Left lung (tissue), 10 donors: ENCODE measurements around the gene IWS1. TPM values are rescaled to one million over a fixed set of nuclear protein-coding genes. Genes with fewer than 3 reads are reported as not detected.

Experiments
- ATAC-seq: fragments of 200-7000 bp; cut with Tn5 transposase; one replicate; pipeline ENCODE4 v1.9.1; 2020; ENCODE audit warnings: moderate library complexity
- DNase-seq, 4 donors: peaks; one replicate each; pipeline ENCODE4 v3.0.0-alpha.2; 2013 to 2020
- H3K27ac ChIP-seq, 2 donors: fragments of 200-600 bp; sonication (generic) in 1 of 2; one replicate each; pipeline versions ENCODE4 v1.5.0 to v1.8.0; 2020 to 2021
- H3K27me3 ChIP-seq, 2 donors: fragments of 200-600 bp; sonication (generic) in 1 of 2; one replicate each; pipeline versions ENCODE4 v1.5.0 to v1.8.0; 2020 to 2021
- H3K36me3 ChIP-seq, 2 donors: fragments of 200-600 bp; sonication (generic) in 1 of 2; one replicate each; pipeline versions ENCODE4 v1.5.0 to v1.8.0; 2020 to 2021
- H3K4me1 ChIP-seq, 2 donors: fragments of 200-600 bp; one replicate each; pipeline ENCODE4 v1.8.0; 2021
- H3K4me3 ChIP-seq, 2 donors: fragments of 200-600 bp; sonication (generic) in 1 of 2; one replicate each; pipeline versions ENCODE4 v1.5.0 to v1.8.0; 2020 to 2021; ENCODE audit warnings: mild to moderate bottlenecking in 1 of 2
- H3K9me3 ChIP-seq, 2 donors: fragments of 200-600 bp; sonication (generic) in 1 of 2; one replicate each; pipeline versions ENCODE4 v1.5.0 to v1.8.0; 2020 to 2021
- CTCF ChIP-seq, 2 donors: fragments of 200-600 bp; sonication (generic) in 1 of 2; IDR thresholded peaks; one replicate each; pipeline versions ENCODE4 v1.5.0 to v1.8.0; 2021; ENCODE audit warnings: antibody characterized with exemption in 2 of 2
- intact Hi-C, 2 donors: fragments of 100-400 bp; cut with DNase I; formaldehyde crosslinking; loops; one replicate each; pipeline versions ENCODE4 v1.11.2 to v1.14.2; 2022
- polyA plus RNA-seq, 6 donors: library from polyadenylated mRNA; unstranded; fragments of 120-200 nt; gene quantifications; one replicate each; pipeline ENCODE4 v1.2.1, GENCODE V29; 2013; ENCODE audit not compliant: insufficient read length in 6 of 6
- total RNA-seq, 2 donors: library from RNA; stranded (reverse); fragmentation: NEBNext Ultra II Directional; extraction: Animal tissue kit (Norgen Biotek cat#: 25700); gene quantifications; one replicate each; pipeline ENCODE4 v1.2.1, GENCODE V29; 2021
- donor health status: DM: no; HTN: yes; CAD: no.
- donor health status: DM: no; HTN: no; CAD: no.

IWS1 gene
- total and polyA plus RNA-seq, 8 donors: 37.2 to 72.9 (median 67.5) TPM

GRCh38 chr2:127569666-127570065 is 43.4 kb upstream of the IWS1 start:
- no peak for TF ChIP-seq CTCF (IDR thresholded peaks at IDR 0.05)
- DNase-seq (no peak), ATAC-seq (no peak)
- Histone ChIP-seq H3K27ac (no peak overlapping the region), H3K9me3 (no peaks in the 10 kb centered on the region), H3K36me3 (no peaks in the 10 kb centered on the region), H3K4me1 (no peaks in the 10 kb centered on the region), H3K27me3 (no peaks in the 10 kb centered on the region), H3K4me3 (no peak overlapping the region)
- intact Hi-C loops: no loop called here

- peaks cover 0 to 6% of the 10 kb centered on the region in 2 donors for H3K4me1 ChIP-seq
- no peak for TF ChIP-seq CTCF (IDR thresholded peaks at IDR 0.05)
- intact Hi-C loops: no loop called here
- H3K27ac ChIP-seq: no peak overlapping the region
- H3K4me3 ChIP-seq: no peak overlapping the region
- no peaks in the 10 kb centered on the region for H3K9me3 ChIP-seq
- DNase-seq (no peak), ATAC-seq (no peak)
- no peaks in the 10 kb centered on the region for H3K36me3 ChIP-seq
- H3K27me3 ChIP-seq: no peaks in the 10 kb centered on the region
Observed at GRCh38 chr2:127568128-127568527, 41.8 kb upstream of the IWS1 start.

GRCh38 chr2:127567351-127567854 is 41.1 kb upstream of the IWS1 start:
- Histone ChIP-seq H3K4me3 (no peak overlapping the region), H3K4me1 (peaks cover 0 to 6% of the 10 kb centered on the region in 2 donors), H3K9me3 (no peaks in the 10 kb centered on the region), H3K27me3 (no peaks in the 10 kb centered on the region), H3K36me3 (no peaks in the 10 kb centered on the region), H3K27ac (no peak overlapping the region)
- TF ChIP-seq CTCF (IDR thresholded peaks at IDR 0.05): no peak
- ATAC-seq (no peak), DNase-seq (no peak)
- intact Hi-C loops: no loop called here

GRCh38 chr2:127566576-127566975 is 40.3 kb upstream of the IWS1 start:
- Histone ChIP-seq H3K4me3 (no peak overlapping the region), H3K27me3 (no peaks in the 10 kb centered on the region), H3K27ac (no peak overlapping the region), H3K4me1 (peaks cover 0 to 6% of the 10 kb centered on the region in 2 donors), H3K36me3 (no peaks in the 10 kb centered on the region), H3K9me3 (no peaks in the 10 kb centered on the region)
- no peak for TF ChIP-seq CTCF (IDR thresholded peaks at IDR 0.05)
- intact Hi-C loops: no loop called here
- ATAC-seq (no peak), DNase-seq (no peak)

GRCh38 chr2:127566139-127566417 is 39.8 kb upstream of the IWS1 start:
- Histone ChIP-seq H3K4me1 (peaks cover 0 to 6% of the 10 kb centered on the region in 2 donors), H3K4me3 (no peak overlapping the region), H3K27me3 (no peaks in the 10 kb centered on the region), H3K27ac (no peak overlapping the region), H3K9me3 (no peaks in the 10 kb centered on the region), H3K36me3 (no peaks in the 10 kb centered on the region)
- intact Hi-C loops: no loop called here
- ATAC-seq (no peak), DNase-seq (no peak)
- no peak for TF ChIP-seq CTCF (IDR thresholded peaks at IDR 0.05)
